ENCODE measurements around the gene NKPD1.
A peak's percentile ranks its signal among the peaks of the same experiment; 100 is the strongest.

Gene NKPD1

GRCh38 chr19:45154064-45154827 is 6.5 kb downstream of the NKPD1 start:
- DNase-seq, result no peak

- DNase-seq, result peak; percentile 52
These were observed 7.3 kb downstream of the NKPD1 start for GRCh38 chr19:45153339-45154063.

GRCh38 chr19:45152504-45153338 is 8.1 kb downstream of the NKPD1 start:
- peak; percentile 45 for DNase-seq

GRCh38 chr19:45151821-45152503 is 8.8 kb downstream of the NKPD1 start:
- no peak for DNase-seq

DNA sequence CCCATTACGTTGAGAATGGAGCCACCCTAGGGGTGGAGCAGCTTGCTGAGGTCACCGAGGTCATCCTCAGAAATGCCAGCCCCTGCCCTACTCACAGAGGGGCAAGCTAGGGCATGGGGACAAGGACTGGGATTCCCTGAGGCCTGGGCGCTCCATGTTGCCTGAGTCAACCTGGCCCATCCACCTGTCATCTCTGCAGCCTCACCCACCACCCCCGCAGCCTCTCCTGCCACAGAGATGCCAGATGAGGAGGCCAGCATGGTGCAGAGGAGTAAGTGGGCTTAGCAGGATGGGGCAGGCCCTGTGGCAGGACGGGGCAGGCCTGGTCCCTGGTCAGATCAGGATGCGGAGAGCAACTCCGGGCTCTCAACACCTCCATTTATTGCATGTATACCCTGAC is 9.5 kb downstream of the NKPD1 start:
- no peak for DNase-seq

DNA sequence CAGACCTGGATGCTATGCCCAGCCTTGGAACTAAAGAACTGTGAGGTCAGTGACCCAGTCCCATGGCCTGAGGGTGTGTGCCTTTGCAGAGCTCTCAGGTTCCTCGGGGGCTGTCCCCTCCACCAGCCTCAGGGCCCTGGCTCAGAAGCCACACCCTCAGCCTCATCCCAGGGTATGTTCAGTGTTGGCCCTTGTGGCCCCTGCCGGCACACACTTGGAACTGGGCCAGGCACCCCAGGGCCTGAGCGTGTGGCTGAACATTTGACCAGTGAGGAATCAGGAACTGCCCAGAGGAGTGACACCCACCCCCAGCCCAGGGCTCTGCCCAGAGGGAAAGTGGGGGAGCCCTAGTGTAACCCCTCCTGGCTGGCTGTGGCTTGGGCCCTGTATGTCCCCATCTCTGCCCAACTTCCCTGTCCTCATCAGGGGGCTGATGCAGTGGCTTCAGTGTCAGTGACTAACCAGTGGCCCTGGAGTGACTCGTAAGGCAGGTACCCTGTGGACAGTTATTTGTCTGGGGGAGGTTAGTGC is 10.0 kb downstream of the NKPD1 start:
- no peak for DNase-seq

DNA sequence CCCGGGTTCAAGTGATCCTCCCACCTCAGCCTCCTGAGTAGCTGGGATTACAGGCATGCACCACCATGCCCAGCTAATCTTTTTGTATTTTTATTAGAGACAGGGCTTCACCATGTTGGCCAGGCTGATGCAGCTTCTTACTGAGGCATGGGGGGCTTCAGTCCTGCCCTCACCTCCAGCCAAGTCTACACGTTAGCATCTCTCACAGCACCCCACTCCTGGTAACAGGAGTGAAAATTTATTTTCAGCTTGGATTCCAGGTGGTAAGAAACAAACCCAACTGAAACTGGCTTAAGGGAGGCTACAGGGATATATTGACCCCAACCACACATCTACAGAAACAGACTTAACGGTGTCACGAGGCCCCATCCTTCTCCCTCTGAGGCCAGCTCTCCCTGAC is 10.6 kb downstream of the NKPD1 start:
- no peak for DNase-seq

GRCh38 chr19:45149129-45149528 is 11.7 kb downstream of the NKPD1 start:
- DNase-seq, result no peak

DNA sequence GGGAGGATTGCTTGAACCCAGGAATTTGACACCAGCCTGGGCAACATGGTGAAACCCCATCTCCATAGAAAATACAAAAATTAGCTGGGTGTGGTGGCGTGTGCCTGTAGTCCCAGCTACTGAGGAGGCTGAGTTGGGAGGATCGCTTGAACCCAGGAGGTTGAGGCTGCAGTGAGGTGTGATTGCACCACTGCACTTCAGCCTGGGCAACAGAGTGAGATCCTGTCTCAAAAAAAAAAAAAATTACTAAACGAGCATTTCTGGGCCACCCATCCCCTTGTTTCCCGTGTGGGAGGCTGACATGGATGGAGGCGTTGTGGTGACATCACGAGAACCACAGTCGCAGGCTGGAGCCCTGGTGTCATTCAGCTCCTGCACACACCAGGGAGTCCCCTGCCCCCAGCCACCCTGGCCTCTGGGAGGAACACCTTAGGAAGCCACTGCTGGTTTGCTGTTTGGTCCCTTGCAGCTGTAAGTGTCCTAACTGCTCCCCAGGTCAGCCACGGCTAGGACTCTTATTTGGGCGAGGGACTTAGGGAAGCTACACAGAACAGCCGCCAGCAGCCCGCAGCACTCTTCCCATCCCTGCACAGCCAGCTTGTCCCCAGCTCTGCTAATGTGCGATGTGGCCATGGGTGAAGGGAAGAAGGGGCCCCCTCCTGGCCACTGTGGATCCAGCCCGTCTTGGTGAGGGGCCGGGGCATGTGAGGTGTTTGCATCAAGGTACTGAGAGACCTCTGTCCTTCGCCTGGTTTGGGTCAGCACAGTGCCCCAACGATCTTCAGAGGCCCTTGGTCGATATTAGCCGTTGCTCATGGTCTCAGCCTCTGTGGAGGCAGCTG is 12.7 kb downstream of the NKPD1 start:
- DNase-seq, result no peak

DNA sequence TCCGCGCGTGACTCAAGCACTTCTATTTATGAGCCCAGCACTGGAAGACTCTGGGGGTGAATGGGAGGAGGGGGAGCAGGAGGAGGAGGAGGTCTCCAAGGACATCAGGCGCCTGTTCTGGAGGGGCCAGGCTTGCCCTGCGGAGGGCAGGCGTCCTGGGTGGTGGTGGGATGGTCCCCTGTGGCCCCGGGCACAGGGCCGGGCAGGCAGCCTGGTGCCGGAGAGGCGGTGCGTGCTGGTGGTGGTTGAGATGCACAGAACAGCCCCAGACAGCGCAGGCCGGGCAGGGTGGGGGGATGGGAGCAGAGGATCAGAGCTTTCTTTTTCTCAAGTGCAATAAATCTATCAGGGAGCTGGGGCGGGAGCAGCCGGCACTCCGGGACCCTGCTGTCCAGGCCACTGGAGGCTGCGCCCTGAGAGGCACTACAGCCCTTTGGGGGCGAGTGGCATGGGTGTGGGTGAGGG is 14.0 kb downstream of the NKPD1 start:
- no peak for DNase-seq

DNA sequence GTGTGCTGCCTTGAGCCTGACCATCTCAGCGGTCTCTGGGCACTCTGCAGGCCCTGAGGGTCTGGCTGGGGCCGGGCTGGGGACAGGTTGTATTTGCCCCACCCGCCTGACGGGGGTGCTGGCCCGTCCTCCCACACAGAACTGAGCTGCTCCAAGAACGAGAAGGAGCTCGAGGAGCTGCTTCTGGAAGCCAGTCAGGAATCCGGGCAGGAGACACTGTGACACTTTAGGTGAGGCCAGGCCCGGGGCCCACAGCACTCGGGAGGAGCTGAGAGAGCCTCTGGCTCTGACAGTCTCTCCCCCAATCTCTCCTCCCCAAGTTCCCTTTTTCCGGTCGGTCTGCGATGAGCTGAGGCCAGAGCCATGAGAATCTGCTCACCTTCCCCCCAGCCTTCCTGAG is 14.5 kb downstream of the NKPD1 start:
- DNase-seq, result no peak

- DNase-seq, result no peak
These were observed 15.3 kb downstream of the NKPD1 start for GRCh38 chr19:45145270-45146189.

GRCh38 chr19:45144431-45145269 is 16.1 kb downstream of the NKPD1 start:
- no peak for DNase-seq

- no peak for DNase-seq
These were observed 18.1 kb downstream of the NKPD1 start for GRCh38 chr19:45142726-45143110.

DNA sequence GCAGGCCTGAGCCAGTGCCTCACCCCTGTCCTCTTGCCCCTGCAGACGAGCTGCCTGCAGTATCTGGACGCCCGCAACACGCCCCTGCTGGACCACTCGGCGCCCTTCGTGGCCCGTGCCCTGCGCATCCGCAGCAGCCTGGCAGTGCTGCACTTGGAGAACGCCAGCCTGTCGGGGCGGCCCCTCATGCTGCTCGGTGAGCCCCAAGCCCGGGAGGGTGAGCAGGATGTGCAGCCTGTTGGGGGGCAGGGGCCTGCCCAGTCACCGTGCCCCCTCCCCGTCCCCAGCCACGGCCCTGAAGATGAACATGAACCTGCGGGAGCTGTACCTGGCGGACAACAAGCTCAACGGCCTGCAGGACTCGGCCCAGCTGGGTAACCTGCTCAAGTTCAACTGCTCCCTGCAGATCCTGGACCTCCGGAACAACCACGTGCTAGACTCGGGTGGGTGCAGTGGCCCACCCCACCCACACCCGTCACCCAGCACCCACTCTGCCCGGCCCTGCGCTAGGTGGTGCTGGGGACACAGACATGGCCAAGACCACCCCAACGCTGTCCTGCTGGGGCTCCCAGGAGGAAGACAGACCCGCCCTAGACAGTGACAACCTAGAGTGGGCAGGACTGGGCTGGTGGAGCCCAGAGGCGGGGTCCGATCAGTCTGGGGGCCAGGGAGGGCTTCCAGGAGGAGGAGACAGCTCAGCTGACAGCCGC is 18.6 kb downstream of the NKPD1 start:
- DNase-seq, result no peak

DNA sequence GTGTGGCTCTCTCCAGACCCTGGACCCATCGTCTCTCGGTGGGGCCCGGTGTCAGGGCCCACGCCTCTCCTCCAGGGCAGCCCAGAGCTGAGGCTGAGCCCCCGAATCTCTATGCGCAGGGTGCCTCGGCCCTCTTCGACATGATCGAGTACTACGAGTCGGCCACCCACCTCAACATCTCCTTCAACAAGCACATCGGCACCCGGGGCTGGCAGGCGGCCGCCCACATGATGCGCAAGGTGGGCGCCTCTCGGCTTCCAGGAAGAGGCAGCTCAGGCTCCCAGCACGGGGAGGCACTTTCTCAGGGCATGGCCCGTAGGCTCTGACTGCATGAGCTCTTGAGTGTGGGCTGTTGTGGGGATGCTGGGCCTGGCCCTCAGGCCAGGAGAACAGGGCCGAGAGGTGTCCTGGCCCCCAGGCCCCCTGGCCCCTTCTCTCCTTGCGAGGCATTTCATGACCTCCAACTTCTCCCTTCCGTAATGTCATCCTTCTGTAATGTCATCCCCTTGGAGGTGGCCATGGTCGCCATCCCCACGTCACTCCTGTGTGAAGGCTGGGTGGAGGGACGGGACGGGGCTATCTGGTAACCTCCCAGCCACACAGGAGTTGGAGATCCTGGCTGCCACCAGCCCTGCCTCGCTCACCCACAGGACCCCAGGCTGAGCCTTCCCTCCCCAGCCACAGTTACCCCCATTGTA is 19.4 kb downstream of the NKPD1 start:
- no peak for DNase-seq

- DNase-seq, result no peak
These were observed 20.2 kb downstream of the NKPD1 start for GRCh38 chr19:45140533-45140932.

DNA sequence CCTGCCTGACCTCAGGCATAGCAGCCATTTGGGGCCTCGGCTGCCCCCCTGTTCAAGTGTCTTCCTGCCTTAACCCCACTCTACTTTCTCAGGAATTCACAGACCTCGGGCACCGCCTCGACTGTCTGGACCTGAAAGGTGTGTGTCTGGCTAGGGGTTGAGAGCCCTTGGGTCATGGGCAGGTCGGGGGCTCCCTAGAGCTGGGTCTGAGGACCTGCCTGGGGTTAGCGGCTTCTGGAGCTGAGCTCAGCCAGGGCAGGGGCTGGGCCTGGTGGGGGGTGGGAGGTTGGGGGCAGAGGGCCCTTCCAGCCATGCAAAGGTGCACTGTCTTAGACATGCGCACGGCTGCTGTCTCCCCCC is 20.7 kb downstream of the NKPD1 start:
- DNase-seq, result no peak

All from activated naive CD4-positive, alpha-beta T cell treated with anti-CD3 and anti-CD28 coated beads, Interleukin-2, amount 50 U/mL, for 16 hours (primary cell).